Measurements from ENCODE around the gene MRPL43.
A peak's percentile ranks its signal among the peaks of the same experiment; 100 is the strongest.

Gene MRPL43

DNA sequence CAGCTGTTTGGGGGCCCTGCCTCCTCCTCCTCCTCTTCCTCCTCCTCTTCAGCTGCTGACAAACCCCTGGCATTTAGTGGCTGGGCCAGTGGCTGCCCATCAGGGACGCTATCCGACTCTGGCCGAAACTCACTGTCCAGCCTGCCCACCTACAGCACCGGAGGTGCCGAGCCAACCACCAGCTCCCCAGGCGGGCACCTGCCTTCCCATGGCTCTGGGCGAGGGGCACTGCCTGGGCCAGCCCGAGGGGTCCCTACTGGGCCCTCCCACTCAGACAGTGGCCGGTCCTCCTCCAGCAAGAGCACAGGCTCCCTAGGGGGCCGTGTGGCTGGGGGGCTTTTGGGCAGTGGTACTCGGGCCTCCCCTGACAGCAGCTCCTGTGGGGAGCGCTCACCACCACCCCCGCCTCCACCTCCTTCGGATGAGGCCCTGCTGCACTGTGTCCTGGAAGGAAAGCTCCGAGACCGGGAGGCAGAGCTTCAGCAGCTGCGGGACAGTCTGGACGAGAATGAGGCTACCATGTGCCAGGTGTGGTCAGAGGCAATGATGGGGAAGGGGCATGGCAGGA, 16.4 kb upstream of the MRPL43 start:
- TF ChIP-seq EZH2phosphoT487 (IDR thresholded peaks at IDR 0.05; ENCODE audit: borderline replicate concordance): no peak
- TF ChIP-seq, protein P1, sequence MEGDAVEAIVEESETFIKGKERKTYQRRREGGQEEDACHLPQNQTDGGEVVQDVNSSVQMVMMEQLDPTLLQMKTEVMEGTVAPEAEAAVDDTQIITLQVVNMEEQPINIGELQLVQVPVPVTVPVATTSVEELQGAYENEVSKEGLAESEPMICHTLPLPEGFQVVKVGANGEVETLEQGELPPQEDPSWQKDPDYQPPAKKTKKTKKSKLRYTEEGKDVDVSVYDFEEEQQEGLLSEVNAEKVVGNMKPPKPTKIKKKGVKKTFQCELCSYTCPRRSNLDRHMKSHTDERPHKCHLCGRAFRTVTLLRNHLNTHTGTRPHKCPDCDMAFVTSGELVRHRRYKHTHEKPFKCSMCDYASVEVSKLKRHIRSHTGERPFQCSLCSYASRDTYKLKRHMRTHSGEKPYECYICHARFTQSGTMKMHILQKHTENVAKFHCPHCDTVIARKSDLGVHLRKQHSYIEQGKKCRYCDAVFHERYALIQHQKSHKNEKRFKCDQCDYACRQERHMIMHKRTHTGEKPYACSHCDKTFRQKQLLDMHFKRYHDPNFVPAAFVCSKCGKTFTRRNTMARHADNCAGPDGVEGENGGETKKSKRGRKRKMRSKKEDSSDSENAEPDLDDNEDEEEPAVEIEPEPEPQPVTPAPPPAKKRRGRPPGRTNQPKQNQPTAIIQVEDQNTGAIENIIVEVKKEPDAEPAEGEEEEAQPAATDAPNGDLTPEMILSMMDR (conservative IDR thresholded peaks at IDR 0.05; ENCODE audit: low read length): no peak

DNA sequence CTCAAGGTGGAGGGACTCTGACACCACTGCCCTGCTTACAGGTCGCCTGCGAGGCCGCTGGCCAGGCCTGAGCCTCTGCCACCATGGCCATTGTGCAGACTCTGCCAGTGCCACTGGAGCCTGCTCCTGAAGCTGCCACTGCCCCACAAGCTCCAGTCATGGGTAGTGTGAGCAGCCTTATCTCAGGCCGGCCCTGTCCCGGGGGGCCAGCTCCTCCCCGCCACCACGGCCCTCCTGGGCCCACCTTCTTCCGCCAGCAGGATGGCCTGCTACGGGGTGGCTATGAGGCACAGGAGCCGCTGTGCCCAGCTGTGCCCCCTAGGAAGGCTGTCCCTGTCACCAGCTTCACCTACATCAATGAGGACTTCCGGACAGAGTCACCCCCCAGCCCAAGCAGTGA, 15.2 kb upstream of the MRPL43 start:
- Histone ChIP-seq H2AFZ (ENCODE audit: low read length) (no peak overlapping the region), H3K9ac (ENCODE audit: low read depth, low read length, poor library complexity, severe bottlenecking) (peak overlapping the region; percentile 92), H3K79me2 (ENCODE audit: insufficient read depth, low read length) (peaks cover 43% of the 10 kb centered on the region), H3K27me3 (ENCODE audit: insufficient read depth, low read length, poor library complexity, severe bottlenecking) (no peaks in the 10 kb centered on the region), H4K20me1 (ENCODE audit: insufficient read depth, low read length, poor library complexity, severe bottlenecking) (peaks cover 4% of the 10 kb centered on the region), H3K4me2 (ENCODE audit: low read depth, low read length, poor library complexity, severe bottlenecking) (no peak overlapping the region), H3K4me3 (ENCODE audit: low read length, poor library complexity, severe bottlenecking) (no peak overlapping the region), H3K4me1 (ENCODE audit: insufficient read depth, low read length, poor library complexity, severe bottlenecking) (peaks cover 25% of the 10 kb centered on the region), H3K9me3 (ENCODE audit: insufficient read depth, low read depth, low read length) (no peaks in the 10 kb centered on the region), H3F3A (ENCODE audit: low read depth) (no peaks in the 10 kb centered on the region), H3K9me2 (replicated peaks; ENCODE audit: low read depth, low read length) (no peaks in the 10 kb centered on the region), H3K36me3 (ENCODE audit: insufficient read depth, low read length) (peaks cover 12% of the 10 kb centered on the region; the same call in 1 of the 2 replicates)
- TF ChIP-seq, protein P1 (conservative IDR thresholded peaks at IDR 0.05; ENCODE audit: low read length): no peak
- no peak for TF ChIP-seq EZH2phosphoT487 (IDR thresholded peaks at IDR 0.05; ENCODE audit: borderline replicate concordance)

More for the DNA sequence above, 16.4 kb upstream of the MRPL43 start:
- H3K9ac ChIP-seq (ENCODE audit: low read depth, low read length, poor library complexity, severe bottlenecking): no peak overlapping the region
- H3K4me2 ChIP-seq (ENCODE audit: low read depth, low read length, poor library complexity, severe bottlenecking): no peak overlapping the region
- no peaks in the 10 kb centered on the region for H3K9me3 ChIP-seq (ENCODE audit: insufficient read depth, low read depth, low read length)
- no peak overlapping the region for H3K4me3 ChIP-seq (ENCODE audit: low read length, poor library complexity, severe bottlenecking)
- H2AFZ ChIP-seq (ENCODE audit: low read length): no peak overlapping the region
- H3F3A ChIP-seq (ENCODE audit: low read depth): no peaks in the 10 kb centered on the region
- H4K20me1 ChIP-seq (ENCODE audit: insufficient read depth, low read length, poor library complexity, severe bottlenecking): peaks cover 4% of the 10 kb centered on the region
- H3K36me3 ChIP-seq (ENCODE audit: insufficient read depth, low read length): peaks cover 12% of the 10 kb centered on the region; the same call in 1 of the 2 replicates
- peaks cover 20% of the 10 kb centered on the region for H3K4me1 ChIP-seq (ENCODE audit: insufficient read depth, low read length, poor library complexity, severe bottlenecking)
- peaks cover 37% of the 10 kb centered on the region for H3K79me2 ChIP-seq (ENCODE audit: insufficient read depth, low read length)
- H3K27me3 ChIP-seq (ENCODE audit: insufficient read depth, low read length, poor library complexity, severe bottlenecking): no peaks in the 10 kb centered on the region
- H3K9me2 ChIP-seq (replicated peaks; ENCODE audit: low read depth, low read length): no peaks in the 10 kb centered on the region

DNA sequence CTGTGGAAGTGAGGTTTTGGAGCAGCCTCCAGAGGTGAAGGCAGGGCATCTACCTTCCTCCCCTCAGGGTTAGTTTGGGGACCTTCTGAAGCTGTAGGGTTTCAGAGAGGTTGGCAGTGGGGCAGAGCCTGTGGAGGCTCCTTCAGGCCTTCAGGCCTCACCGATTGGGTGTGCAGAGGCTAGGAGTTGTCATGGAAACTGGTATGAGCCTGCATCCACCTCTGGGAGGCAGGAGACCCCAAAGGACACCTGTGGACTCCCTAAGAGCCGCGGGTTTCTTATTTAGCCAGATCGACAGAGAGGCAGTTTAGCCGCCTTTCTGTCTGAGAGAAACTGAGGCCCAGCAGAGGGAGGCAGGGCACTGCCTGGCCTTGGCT, 14.3 kb upstream of the MRPL43 start:
- H3K9me2 ChIP-seq (replicated peaks; ENCODE audit: low read depth, low read length): no peaks in the 10 kb centered on the region
- no peaks in the 10 kb centered on the region for H3F3A ChIP-seq (ENCODE audit: low read depth)
- H3K27me3 ChIP-seq (ENCODE audit: insufficient read depth, low read length, poor library complexity, severe bottlenecking): no peaks in the 10 kb centered on the region
- peaks cover 43% of the 10 kb centered on the region for H3K79me2 ChIP-seq (ENCODE audit: insufficient read depth, low read length)
- peak overlapping the region; percentile 91 for H3K4me3 ChIP-seq (ENCODE audit: low read length, poor library complexity, severe bottlenecking)
- H3K4me1 ChIP-seq (ENCODE audit: insufficient read depth, low read length, poor library complexity, severe bottlenecking): peaks cover 29% of the 10 kb centered on the region
- no peaks in the 10 kb centered on the region for H3K9me3 ChIP-seq (ENCODE audit: insufficient read depth, low read depth, low read length)
- peaks cover 4% of the 10 kb centered on the region for H4K20me1 ChIP-seq (ENCODE audit: insufficient read depth, low read length, poor library complexity, severe bottlenecking)
- peaks cover 8% of the 10 kb centered on the region; the same call in 1 of the 2 replicates for H3K36me3 ChIP-seq (ENCODE audit: insufficient read depth, low read length)
- H3K4me2 ChIP-seq (ENCODE audit: low read depth, low read length, poor library complexity, severe bottlenecking): peak overlapping the region; percentile 82
- H3K9ac ChIP-seq (ENCODE audit: low read depth, low read length, poor library complexity, severe bottlenecking): peak overlapping the region; percentile 92
- no peak for TF ChIP-seq EZH2phosphoT487 (IDR thresholded peaks at IDR 0.05; ENCODE audit: borderline replicate concordance)
- TF ChIP-seq, protein P1 (conservative IDR thresholded peaks at IDR 0.05; ENCODE audit: low read length): no peak
- H2AFZ ChIP-seq (ENCODE audit: low read length): no peak overlapping the region
